GM19240 (cell line): ENCODE data around the gene NAA10.

Source experiments
- DNase-seq: peaks from one replicate; pipeline ENCODE4 v3.0.0; 2011; ENCODE audit warnings: low spot score; ENCODE audit not compliant: insufficient read length

The NAA10 gene

DNA sequence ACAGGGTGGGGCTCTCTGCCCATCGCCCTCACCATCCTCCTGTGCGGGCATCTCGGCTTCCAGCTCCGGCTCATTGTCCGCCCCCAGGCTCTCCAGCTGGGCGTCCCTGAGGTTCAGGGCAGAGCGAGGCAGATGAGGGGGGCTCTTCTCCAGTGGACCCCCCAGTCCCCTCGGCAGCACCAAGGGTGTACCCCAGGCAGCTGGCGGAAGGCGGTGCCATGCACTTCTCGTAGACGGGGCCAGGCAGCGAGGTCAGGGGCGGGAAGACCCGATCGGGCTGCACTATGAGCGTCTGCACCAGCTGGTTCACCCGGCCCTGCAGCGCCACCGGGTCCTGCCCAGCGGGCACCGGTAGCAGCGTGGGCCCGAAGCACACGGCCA lies 24.9 kb downstream of the NAA10 start:
- DNase-seq = no peak

- DNase-seq = no peak
Observed at GRCh38 chrX:153909024-153909979, 25.5 kb downstream of the NAA10 start.

- DNase-seq = no peak
Observed at GRCh38 chrX:153908219-153908860, 26.5 kb downstream of the NAA10 start.

GRCh38 chrX:153907456-153907855 lies 27.4 kb downstream of the NAA10 start:
- DNase-seq = no peak

- DNase-seq = no peak
Observed at GRCh38 chrX:153906126-153906917, 28.5 kb downstream of the NAA10 start.

DNA sequence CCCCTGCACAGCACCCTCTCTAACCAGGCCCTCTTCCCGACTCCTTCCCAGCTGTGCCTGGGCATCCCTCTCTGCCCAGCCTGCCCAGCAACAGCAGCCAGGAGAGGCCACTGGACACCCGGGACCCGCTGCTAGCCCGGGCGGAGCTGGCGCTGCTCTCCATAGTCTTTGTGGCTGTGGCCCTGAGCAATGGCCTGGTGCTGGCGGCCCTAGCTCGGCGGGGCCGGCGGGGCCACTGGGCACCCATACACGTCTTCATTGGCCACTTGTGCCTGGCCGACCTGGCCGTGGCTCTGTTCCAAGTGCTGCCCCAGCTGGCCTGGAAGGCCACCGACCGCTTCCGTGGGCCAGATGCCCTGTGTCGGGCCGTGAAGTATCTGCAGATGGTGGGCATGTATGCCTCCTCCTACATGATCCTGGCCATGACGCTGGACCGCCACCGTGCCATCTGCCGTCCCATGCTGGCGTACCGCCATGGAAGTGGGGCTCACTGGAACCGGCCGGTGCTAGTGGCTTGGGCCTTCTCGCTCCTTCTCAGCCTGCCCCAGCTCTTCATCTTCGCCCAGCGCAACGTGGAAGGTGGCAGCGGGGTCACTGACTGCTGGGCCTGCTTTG lies 29.2 kb downstream of the NAA10 start:
- DNase-seq = no peak

DNA sequence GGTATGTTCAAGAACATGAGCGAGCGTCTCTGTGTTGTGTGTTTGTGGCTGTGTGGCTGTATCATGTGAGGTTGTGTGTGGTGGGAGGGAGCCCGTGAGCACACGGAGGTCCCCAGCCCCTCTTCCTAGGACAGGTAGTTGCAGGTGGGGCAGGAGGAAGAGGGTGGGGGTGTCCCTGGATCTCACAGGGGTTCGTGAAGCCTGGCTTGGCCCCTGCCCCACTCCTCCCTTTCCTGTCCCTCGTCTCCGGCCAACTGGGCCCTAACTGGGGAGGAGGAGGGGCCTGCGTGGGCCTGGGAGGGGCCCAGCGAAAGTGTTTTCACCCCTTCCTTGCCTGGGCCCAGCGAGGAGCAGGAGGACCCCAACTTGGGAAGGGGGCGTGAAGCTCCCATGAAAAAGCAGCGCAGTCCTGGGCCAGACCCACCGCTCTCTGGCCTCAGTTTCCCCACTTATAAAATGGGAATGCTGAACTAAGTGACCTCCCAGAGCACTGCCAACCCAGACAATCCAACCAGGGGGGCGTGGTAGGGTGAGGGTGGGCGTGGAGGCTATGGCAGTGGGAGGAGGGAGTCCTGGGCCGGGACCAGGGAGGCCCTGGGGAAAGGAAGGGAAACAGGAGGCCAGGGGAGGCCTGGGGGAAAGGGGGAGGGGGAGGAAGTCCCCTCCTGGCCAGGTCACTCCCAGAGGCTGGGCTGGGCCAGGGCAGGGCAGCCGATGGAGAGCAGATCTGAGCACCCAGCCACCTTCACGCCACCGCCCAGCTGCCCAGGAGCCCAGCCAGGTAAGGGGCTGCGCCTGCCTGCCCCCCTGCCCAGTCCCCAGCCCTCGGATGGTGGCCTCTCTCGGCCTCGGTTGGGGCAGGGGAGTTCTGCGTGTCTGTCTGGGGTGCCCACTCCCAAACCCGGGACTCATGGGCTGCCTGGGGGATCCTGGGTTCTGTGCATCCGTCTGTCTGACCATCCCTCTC lies 30.6 kb downstream of the NAA10 start, which contains the start of gene AVPR2:
TSS of gene AVPR2 (plus strand) at position 683 of the 967 bp plus-strand sequence. CDS start 473 bp downstream, outside the sequence.
- DNase-seq = no peak

GRCh38 chrX:153903238-153903980 lies 31.4 kb downstream of the NAA10 start:
- DNase-seq = no peak

DNA sequence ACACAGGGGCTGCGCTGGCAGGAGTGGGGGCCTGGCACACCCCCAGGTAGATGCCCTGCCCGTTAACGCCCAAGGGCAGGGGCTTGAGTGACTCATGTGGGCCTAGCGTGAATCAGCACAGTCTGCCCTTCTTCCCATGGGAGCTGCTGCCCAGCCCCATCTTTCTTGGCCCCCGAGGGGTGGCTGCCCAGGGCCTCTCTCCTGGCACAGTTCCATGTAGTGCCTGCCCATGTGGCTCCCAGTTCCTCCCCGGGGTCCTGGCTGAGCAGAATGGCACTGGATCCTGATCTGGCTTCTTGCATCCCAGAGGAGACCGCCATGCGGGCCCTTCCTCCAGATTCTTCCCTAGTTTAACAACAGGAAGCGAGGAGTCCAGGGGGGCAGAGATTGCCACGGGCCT lies 32.5 kb downstream of the NAA10 start:
- DNase-seq = no peak

- DNase-seq = no peak
Observed at GRCh38 chrX:153901753-153902140, 33.1 kb downstream of the NAA10 start.

DNA sequence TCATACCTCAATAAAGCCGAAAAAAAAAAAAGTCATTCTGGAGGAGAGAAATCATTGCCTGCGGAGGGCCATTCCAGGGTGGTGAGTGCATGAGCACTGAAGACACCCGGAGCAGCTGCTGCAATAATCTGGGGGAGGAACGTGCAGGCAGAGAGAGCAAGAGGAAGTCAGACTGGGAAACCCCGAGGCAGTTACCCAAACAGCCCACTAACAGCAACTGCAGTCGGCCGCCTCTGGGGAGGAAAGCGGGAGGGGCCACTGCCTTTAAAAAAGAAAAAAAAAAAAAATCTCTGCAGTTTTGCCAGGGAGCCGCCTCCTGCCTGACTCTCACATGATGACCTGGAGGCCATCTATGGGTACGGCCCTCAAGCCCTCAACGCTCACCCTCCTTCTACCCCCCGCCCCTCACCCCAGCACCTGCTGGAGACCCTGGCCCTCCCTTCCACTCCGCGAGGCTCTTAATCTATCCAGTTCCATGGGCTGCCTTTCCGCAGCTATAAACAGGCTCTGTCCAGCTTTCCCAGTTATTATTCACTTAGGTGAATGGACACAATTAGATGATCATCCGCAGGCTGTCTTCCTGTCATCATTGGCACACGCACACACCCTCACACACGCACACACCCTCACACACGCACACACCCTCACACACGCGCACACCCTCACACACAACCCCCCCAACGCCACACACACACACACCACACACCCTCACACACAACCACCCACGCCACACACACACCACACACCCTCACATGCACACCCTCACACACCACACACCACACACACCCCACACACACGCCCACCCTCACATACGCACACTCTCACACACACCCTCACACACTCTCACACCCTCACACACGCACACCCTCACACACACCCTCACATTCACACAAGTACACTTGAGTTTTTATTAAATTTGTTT lies 33.7 kb downstream of the NAA10 start:
- DNase-seq = peak; percentile 88

DNA sequence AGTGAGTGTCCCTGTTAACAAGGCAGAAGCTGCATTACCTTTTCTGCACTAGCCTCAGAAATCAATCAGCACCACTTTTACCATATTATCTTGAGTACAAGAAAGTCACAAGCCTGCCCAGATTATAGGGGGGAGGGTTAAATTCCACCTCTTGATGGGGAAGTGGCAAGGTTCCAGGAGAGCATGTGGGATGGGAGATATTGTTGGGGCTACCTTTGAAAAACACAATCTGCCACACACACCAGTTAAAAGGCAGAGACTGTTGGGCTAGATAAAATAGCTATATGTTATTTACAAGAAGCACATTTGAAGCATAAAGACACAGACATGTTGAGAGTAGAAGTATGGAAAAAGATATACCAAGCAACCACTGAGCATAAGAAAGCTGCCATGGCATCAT lies 36.9 kb downstream of the NAA10 start:
- no peak for DNase-seq

DNA sequence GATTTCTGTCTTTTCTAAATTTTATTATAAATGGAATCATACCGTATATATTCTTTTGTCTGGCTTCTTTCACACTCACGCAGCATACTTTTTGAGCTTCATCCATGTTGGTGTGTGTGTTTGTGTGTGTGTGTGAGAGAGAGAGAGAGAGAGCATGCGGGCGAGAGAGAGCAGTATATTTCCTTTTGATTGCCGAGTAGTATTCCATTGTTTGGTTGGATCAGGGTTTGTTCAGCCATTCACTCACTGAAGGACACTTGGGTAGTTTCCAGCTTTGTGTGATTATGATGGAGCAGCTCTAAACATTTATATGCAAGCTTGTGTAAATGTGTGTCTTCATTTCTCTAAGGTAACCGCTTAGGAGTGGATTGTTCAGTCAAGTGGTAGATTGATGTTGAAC lies 45.7 kb downstream of the NAA10 start:
- DNase-seq = no peak

- no peak for DNase-seq
Observed at GRCh38 chrX:153888344-153888743, 46.5 kb downstream of the NAA10 start.

- DNase-seq = no peak
Observed at GRCh38 chrX:153887385-153887784, 47.5 kb downstream of the NAA10 start.

DNA sequence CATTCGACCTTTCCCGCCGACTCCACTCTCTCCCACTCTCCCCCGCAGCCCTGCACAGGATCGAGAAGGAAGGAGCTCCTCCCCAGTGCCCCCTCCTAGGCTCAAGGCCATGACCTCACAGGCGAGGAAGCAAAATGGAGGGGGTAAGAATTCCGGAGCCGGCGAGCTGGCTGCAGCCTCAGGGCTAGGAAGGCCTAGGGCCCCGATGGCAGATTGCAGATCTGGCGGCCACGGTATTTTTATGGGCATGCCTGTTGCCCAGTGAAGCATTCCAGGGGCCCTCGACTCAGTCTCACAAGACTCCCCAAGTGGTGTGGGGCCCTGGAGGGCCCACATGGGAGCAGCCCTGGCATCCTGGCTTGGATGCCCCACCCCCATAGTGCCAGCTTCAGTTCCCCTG lies 47.9 kb downstream of the NAA10 start:
- DNase-seq = no peak

- no peak for DNase-seq
Observed at GRCh38 chrX:153885968-153886903, 48.6 kb downstream of the NAA10 start, which contains the start of gene L1CAM. L1CAM (minus strand) TSS chrX:153886173; CDS start chrX:153875836, 10,337 bp downstream.
